Measurements from ENCODE around the gene RBFOX2. TPM values are rescaled to one million over a fixed set of nuclear protein-coding genes. Genes with fewer than 3 reads are reported as not detected.

Gene RBFOX2
- total RNA-seq, 1 experiment from 2014 or later: 91.1 TPM

- POLR2A ChIA-PET: no interaction called here
- H3K9me3 Mint-ChIP-seq (ENCODE audit: unreplicated experiment): no peaks in the 10 kb centered on the region
- Histone ChIP-seq H3K4me3 (ENCODE audit: low read depth, low read length) (no peak overlapping the region), H3K4me1 (0 out of 2 replicates have a peak, but pooled peaks cover 5% of the 10 kb centered on the region), H3K9me3 (no peaks in the 10 kb centered on the region), H3K27me3 (replicated peaks; ENCODE audit: control insufficient read depth, insufficient read depth, low read length) (no peaks in the 10 kb centered on the region), H3K36me3 (ENCODE audit: control insufficient read depth, insufficient read depth, low read length) (no peaks in the 10 kb centered on the region)
- no TSS peak for BruUV-seq (replicated peaks)
- H3K27me3 Mint-ChIP-seq (ENCODE audit: insufficient read depth, unreplicated experiment): no peaks in the 10 kb centered on the region
- H3K4me3 Mint-ChIP-seq (ENCODE audit: unreplicated experiment): no peak overlapping the region
- intact Hi-C loops (cut with micrococcal nuclease; ENCODE audit: unreplicated experiment): no loop called here
- no peak for TF ChIP-seq CTCF (IDR thresholded peaks at IDR 0.05; ENCODE audit: insufficient read depth in 1 of 2, low read depth in 1 of 2, low read length in 1 of 2, severe bottlenecking in 1 of 2, unreplicated experiment in 1 of 2)
- H3K36me3 Mint-ChIP-seq (ENCODE audit: insufficient read depth, unreplicated experiment): peaks cover 5% of the 10 kb centered on the region
- H3K4me1 Mint-ChIP-seq (ENCODE audit: low read depth, unreplicated experiment): peaks cover 4% of the 10 kb centered on the region
- CTCF ChIA-PET: no interaction called here
- no peak overlapping the region for H3K27ac Mint-ChIP-seq (ENCODE audit: unreplicated experiment)
- no peak for DNase-seq
Measured at GRCh38 chr22:35981900-35982299, 46.7 kb downstream of the RBFOX2 start.

- CTCF ChIA-PET: no interaction called here
- Mint-ChIP-seq H3K27me3 (ENCODE audit: insufficient read depth, unreplicated experiment) (no peaks in the 10 kb centered on the region), H3K4me3 (ENCODE audit: unreplicated experiment) (no peak overlapping the region), H3K9me3 (ENCODE audit: unreplicated experiment) (no peaks in the 10 kb centered on the region), H3K4me1 (ENCODE audit: low read depth, unreplicated experiment) (peaks cover 18% of the 10 kb centered on the region), H3K36me3 (ENCODE audit: insufficient read depth, unreplicated experiment) (peaks cover 11% of the 10 kb centered on the region), H3K27ac (ENCODE audit: unreplicated experiment) (no peak overlapping the region)
- H3K9me3 ChIP-seq: no peaks in the 10 kb centered on the region
- H3K36me3 ChIP-seq (ENCODE audit: control insufficient read depth, insufficient read depth, low read length): no peaks in the 10 kb centered on the region
- no TSS peak for BruUV-seq (replicated peaks)
- DNase-seq: no peak
- POLR2A ChIA-PET: interaction anchor here (0.7 kb wide), 1 partner anchor 48 kb away, joined by 3 read pairs; no protein-coding TSS in a partner anchor
- H3K4me1 ChIP-seq: peaks cover 14% of the 10 kb centered on the region
- no peaks in the 10 kb centered on the region for H3K27me3 ChIP-seq (replicated peaks; ENCODE audit: control insufficient read depth, insufficient read depth, low read length)
- intact Hi-C loops (cut with micrococcal nuclease; ENCODE audit: unreplicated experiment): no loop called here
- no peak overlapping the region for H3K4me3 ChIP-seq (ENCODE audit: low read depth, low read length)
- TF ChIP-seq CTCF (IDR thresholded peaks at IDR 0.05; ENCODE audit: insufficient read depth in 1 of 2, low read depth in 1 of 2, low read length in 1 of 2, severe bottlenecking in 1 of 2, unreplicated experiment in 1 of 2): no peak
Measured at GRCh38 chr22:35978889-35979288, 49.7 kb downstream of the RBFOX2 start.

GRCh38 chr22:35978201-35978600 is 50.4 kb downstream of the RBFOX2 start:
- H3K4me1 ChIP-seq: peaks cover 21% of the 10 kb centered on the region
- no peaks in the 10 kb centered on the region for H3K27me3 ChIP-seq (replicated peaks; ENCODE audit: control insufficient read depth, insufficient read depth, low read length)
- Mint-ChIP-seq H3K4me3 (ENCODE audit: unreplicated experiment) (no peak overlapping the region), H3K27ac (ENCODE audit: unreplicated experiment) (no peak overlapping the region), H3K36me3 (ENCODE audit: insufficient read depth, unreplicated experiment) (peaks cover 11% of the 10 kb centered on the region), H3K4me1 (ENCODE audit: low read depth, unreplicated experiment) (peaks cover 18% of the 10 kb centered on the region), H3K9me3 (ENCODE audit: unreplicated experiment) (no peaks in the 10 kb centered on the region), H3K27me3 (ENCODE audit: insufficient read depth, unreplicated experiment) (no peaks in the 10 kb centered on the region)
- H3K4me3 ChIP-seq (ENCODE audit: low read depth, low read length): no peak overlapping the region
- ChIA-PET POLR2A (interaction anchor here (0.5 to 0.7 kb wide), 2 partner anchors 21 to 48 kb away, joined by 3 read pairs; no protein-coding TSS in a partner anchor), CTCF (no interaction called here)
- intact Hi-C loops (cut with micrococcal nuclease; ENCODE audit: unreplicated experiment): no loop called here
- H3K36me3 ChIP-seq (ENCODE audit: control insufficient read depth, insufficient read depth, low read length): no peaks in the 10 kb centered on the region
- H3K9me3 ChIP-seq: no peaks in the 10 kb centered on the region
- TF ChIP-seq CTCF (IDR thresholded peaks at IDR 0.05; ENCODE audit: insufficient read depth in 1 of 2, low read depth in 1 of 2, low read length in 1 of 2, severe bottlenecking in 1 of 2, unreplicated experiment in 1 of 2): no peak
- DNase-seq: no peak
- no TSS peak for BruUV-seq (replicated peaks)

All from Caco-2 (cell line).